ENCODE measurements around the gene LRRC46. TPM values are rescaled to one million over a fixed set of nuclear protein-coding genes. Genes with fewer than 3 reads are reported as not detected.

LRRC46 gene
- total and polyA plus RNA-seq, 4 donors: 9.3 to 25.3 (median 10.7) TPM

DNA sequence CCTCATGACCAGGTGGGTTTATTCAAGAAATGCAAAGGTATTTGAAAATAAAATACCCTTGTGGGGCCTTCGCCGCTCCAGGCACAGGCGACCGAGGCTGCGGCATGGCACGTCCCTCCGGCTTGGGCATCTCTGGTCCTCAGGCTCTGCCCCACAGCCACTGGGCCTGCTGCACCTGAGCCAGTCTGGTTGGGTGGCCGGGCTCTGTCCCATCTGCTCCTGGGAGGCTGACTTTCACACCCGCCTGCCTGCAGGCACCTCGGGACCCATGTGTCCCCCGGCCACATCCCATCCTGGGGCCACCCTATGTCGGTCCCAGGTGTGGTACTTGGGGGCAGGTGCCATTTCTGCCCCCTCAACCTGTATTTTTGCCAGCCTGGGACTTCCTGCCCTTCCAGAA lies 30.8 kb upstream of the LRRC46 start:
- Histone ChIP-seq H3K4me3 (no peak overlapping the region), H3K27ac (ENCODE audit: low read depth in 1 of 2, low read length in 1 of 2) (no peak overlapping the region), H3K27me3 (ENCODE audit: control insufficient read depth in 3 of 3, insufficient read depth in 3 of 3, low read length in 2 of 3) (no peaks in the 10 kb centered on the region), H3K4me1 (ENCODE audit: control insufficient read depth in 5 of 5, insufficient read depth in 5 of 5, low read length in 5 of 5) (no peaks in the 10 kb centered on the region), H3K9me3 (ENCODE audit: control insufficient read depth in 4 of 4, insufficient read depth in 3 of 4, low read length in 3 of 4) (no peaks in the 10 kb centered on the region), H3K9ac (ENCODE audit: insufficient read depth in 1 of 2, low read length in 2 of 2) (no peak overlapping the region), H3K36me3 (ENCODE audit: control insufficient read depth in 4 of 4, insufficient read depth in 4 of 4, low read length in 4 of 4) (no peaks in the 10 kb centered on the region)
- DNase-seq (no peak), ATAC-seq (ENCODE audit: insufficient read depth, low FRiP score) (no peak)
- TF ChIP-seq, protein P1, sequence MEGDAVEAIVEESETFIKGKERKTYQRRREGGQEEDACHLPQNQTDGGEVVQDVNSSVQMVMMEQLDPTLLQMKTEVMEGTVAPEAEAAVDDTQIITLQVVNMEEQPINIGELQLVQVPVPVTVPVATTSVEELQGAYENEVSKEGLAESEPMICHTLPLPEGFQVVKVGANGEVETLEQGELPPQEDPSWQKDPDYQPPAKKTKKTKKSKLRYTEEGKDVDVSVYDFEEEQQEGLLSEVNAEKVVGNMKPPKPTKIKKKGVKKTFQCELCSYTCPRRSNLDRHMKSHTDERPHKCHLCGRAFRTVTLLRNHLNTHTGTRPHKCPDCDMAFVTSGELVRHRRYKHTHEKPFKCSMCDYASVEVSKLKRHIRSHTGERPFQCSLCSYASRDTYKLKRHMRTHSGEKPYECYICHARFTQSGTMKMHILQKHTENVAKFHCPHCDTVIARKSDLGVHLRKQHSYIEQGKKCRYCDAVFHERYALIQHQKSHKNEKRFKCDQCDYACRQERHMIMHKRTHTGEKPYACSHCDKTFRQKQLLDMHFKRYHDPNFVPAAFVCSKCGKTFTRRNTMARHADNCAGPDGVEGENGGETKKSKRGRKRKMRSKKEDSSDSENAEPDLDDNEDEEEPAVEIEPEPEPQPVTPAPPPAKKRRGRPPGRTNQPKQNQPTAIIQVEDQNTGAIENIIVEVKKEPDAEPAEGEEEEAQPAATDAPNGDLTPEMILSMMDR (IDR thresholded peaks at IDR 0.05; ENCODE audit: control extremely low read depth, extremely low read depth): no peak
- WGBS, 2 donors: 86 to 88% methylated on average over 12 of the region's 12 CpGs

DNA sequence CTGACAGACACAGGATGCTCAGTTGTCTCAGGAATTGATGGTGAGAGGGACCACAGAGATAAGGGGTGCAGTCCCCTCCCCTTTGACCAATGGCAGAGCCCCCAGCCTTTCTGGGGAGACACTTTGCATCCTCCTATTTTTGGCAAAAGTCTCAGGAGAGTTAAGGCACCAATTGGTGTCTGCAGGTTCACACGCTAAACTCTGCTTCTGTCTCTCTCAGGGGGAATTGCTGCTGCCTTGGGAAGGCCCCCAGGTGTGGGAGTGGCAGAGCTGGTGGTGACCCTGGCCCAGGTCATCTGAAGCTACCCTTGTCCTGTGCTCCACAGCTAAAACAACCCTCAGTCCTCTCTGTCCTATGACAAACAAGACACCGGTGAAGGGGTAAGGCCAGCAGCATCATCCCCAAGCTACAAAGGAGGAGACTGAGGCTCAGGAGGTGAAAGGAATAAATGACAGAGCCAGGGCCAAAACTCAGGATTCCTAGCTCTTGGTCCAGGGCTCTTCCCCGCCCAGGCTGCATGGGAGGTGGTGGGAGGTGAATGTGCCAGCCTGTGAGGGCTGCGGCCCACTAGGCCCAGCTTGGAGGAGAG lies 30.2 kb upstream of the LRRC46 start:
- Histone ChIP-seq H3K4me3 (no peak overlapping the region), H3K9ac (ENCODE audit: insufficient read depth in 1 of 2, low read length in 2 of 2) (no peak overlapping the region), H3K36me3 (ENCODE audit: control insufficient read depth in 4 of 4, insufficient read depth in 4 of 4, low read length in 4 of 4) (no peaks in the 10 kb centered on the region), H3K27me3 (ENCODE audit: control insufficient read depth in 3 of 3, insufficient read depth in 3 of 3, low read length in 2 of 3) (no peaks in the 10 kb centered on the region), H3K27ac (ENCODE audit: low read depth in 1 of 2, low read length in 1 of 2) (no peak overlapping the region), H3K9me3 (ENCODE audit: control insufficient read depth in 4 of 4, insufficient read depth in 3 of 4, low read length in 3 of 4) (no peaks in the 10 kb centered on the region), H3K4me1 (ENCODE audit: control insufficient read depth in 5 of 5, insufficient read depth in 5 of 5, low read length in 5 of 5) (no peaks in the 10 kb centered on the region)
- TF ChIP-seq, protein P1 (IDR thresholded peaks at IDR 0.05; ENCODE audit: control extremely low read depth, extremely low read depth): no peak
- DNase-seq (no peak), ATAC-seq (ENCODE audit: insufficient read depth, low FRiP score) (no peak)
- 86 to 89% methylated on average over 4 of the region's 4 CpGs for WGBS, 2 donors

DNA sequence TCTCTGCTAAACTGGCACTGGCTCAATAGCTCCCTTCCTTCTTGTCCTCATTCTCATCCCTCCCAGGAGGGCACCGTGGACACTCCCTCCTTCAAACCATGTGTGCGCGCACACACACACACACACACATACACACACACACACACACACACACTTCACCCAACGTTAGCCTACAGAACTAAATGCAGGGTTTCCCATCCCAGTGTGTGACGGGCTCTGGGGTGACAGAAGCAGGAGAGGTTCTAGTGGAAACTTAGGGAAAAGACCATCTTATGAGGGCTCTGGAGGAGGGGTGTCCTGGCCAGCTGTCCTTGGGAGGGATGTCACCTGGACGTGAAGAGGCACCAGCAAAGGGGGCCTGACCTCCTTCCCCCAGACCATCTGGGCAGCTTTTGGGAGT lies 29.6 kb upstream of the LRRC46 start:
- H3K9me3 ChIP-seq (ENCODE audit: control insufficient read depth in 4 of 4, insufficient read depth in 3 of 4, low read length in 3 of 4): no peaks in the 10 kb centered on the region
- peaks cover 0 to 2% (median under 1%) of the 10 kb centered on the region in 4 donors for H3K36me3 ChIP-seq (ENCODE audit: control insufficient read depth in 4 of 4, insufficient read depth in 4 of 4, low read length in 4 of 4)
- H3K4me3 ChIP-seq: no peak overlapping the region
- TF ChIP-seq, protein P1 (IDR thresholded peaks at IDR 0.05; ENCODE audit: control extremely low read depth, extremely low read depth): no peak
- ATAC-seq (ENCODE audit: insufficient read depth, low FRiP score) (no peak), DNase-seq (no peak)
- no peak overlapping the region for H3K27ac ChIP-seq (ENCODE audit: low read depth in 1 of 2, low read length in 1 of 2)
- H3K4me1 ChIP-seq (ENCODE audit: control insufficient read depth in 5 of 5, insufficient read depth in 5 of 5, low read length in 5 of 5): no peaks in the 10 kb centered on the region
- H3K9ac ChIP-seq (ENCODE audit: insufficient read depth in 1 of 2, low read length in 2 of 2): no peak overlapping the region
- no peaks in the 10 kb centered on the region for H3K27me3 ChIP-seq (ENCODE audit: control insufficient read depth in 3 of 3, insufficient read depth in 3 of 3, low read length in 2 of 3)
- 45 to 64% methylated on average over 6 of the region's 6 CpGs for WGBS, 2 donors
